ENCODE data around the gene CD300LG.

CD300LG gene

DNA sequence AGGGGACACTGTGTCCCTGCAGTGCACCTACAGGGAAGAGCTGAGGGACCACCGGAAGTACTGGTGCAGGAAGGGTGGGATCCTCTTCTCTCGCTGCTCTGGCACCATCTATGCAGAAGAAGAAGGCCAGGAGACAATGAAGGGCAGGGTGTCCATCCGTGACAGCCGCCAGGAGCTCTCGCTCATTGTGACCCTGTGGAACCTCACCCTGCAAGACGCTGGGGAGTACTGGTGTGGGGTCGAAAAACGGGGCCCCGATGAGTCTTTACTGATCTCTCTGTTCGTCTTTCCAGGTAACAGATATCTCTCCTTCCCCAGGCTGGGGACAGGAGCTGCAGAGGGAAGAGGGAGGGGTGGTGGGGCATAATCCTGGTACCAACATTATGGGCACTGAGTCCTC lies 1.6 kb downstream of the CD300LG start:
- TF ChIP-seq CTCF (IDR thresholded peaks at IDR 0.05; ENCODE audit: low read depth, low read length), result no peak
- no peak overlapping the region for H3K4me3 ChIP-seq (ENCODE audit: low read depth, low read length)
- DNase-seq (ENCODE audit: low read depth, low spot score), result no peak
- in situ Hi-C loops (cut with HindIII; ENCODE audit: low sequenced_read_pairs), result no loop called here

- no peak for TF ChIP-seq CTCF (IDR thresholded peaks at IDR 0.05; ENCODE audit: low read depth, low read length)
- in situ Hi-C loops (cut with HindIII; ENCODE audit: low sequenced_read_pairs), result no loop called here
- H3K4me3 ChIP-seq (ENCODE audit: low read depth, low read length), result no peak overlapping the region
- DNase-seq (ENCODE audit: low read depth, low spot score), result no peak
These were observed 2.1 kb downstream of the CD300LG start for GRCh38 chr17:43849116-43849515.

DNA sequence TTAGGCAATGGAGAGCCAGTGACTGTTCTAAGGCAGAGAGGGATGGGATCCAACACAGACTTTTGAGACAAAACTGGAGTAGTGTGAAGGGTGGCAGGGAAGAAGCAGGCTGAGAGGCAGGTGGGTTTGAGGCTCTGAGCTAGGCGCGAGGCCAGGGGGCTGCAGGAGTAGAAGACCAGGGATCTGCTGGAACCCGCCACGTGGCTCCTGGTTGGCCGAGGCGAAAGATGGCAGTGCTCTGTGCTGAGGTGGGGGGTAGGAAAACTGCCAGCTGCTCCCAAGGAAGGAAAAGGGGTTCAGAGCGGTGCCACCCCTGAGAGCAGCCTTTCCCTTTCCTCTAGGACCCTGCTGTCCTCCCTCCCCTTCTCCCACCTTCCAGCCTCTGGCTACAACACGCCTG lies 5.6 kb downstream of the CD300LG start:
- in situ Hi-C loops (cut with HindIII; ENCODE audit: low sequenced_read_pairs), result no loop called here
- no peak overlapping the region for H3K4me3 ChIP-seq (ENCODE audit: low read depth, low read length)
- TF ChIP-seq CTCF (IDR thresholded peaks at IDR 0.05; ENCODE audit: low read depth, low read length), result no peak
- DNase-seq (ENCODE audit: low read depth, low spot score), result no peak

- in situ Hi-C loops (cut with HindIII; ENCODE audit: low sequenced_read_pairs), result no loop called here
These were observed 6.6 kb downstream of the CD300LG start for GRCh38 chr17:43853546-43853945.

GRCh38 chr17:43854498-43854897 lies 7.5 kb downstream of the CD300LG start:
- in situ Hi-C loops (cut with HindIII; ENCODE audit: low sequenced_read_pairs), result no loop called here
- DNase-seq (ENCODE audit: low read depth, low spot score), result no peak
- H3K4me3 ChIP-seq (ENCODE audit: low read depth, low read length), result no peak overlapping the region
- TF ChIP-seq CTCF (IDR thresholded peaks at IDR 0.05; ENCODE audit: low read depth, low read length), result no peak

More at GRCh38 chr17:43853546-43853945, 6.6 kb downstream of the CD300LG start:
- DNase-seq (ENCODE audit: low read depth, low spot score), result no peak
- no peak for TF ChIP-seq CTCF (IDR thresholded peaks at IDR 0.05; ENCODE audit: low read depth, low read length)
- H3K4me3 ChIP-seq (ENCODE audit: low read depth, low read length), result no peak overlapping the region

DNA sequence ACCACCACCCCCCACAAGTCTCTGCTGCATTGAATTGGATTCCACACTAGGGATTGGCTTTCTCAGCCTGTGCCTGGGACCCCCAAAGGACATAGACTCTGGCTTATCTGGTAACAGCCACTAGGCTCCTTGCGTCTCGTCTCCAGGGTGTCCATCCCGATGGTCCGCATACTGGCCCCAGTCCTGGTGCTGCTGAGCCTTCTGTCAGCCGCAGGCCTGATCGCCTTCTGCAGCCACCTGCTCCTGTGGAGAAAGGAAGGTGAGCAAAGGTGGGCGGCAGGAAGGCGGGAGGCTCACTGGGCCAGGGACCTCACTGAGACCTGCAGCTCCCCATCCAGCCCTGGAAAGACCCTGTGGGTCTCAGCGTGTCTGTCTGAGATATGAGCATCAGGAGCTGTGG lies 8.1 kb downstream of the CD300LG start:
- H3K4me3 ChIP-seq (ENCODE audit: low read depth, low read length), result no peak overlapping the region
- DNase-seq (ENCODE audit: low read depth, low spot score), result no peak
- in situ Hi-C loops (cut with HindIII; ENCODE audit: low sequenced_read_pairs), result no loop called here
- no peak for TF ChIP-seq CTCF (IDR thresholded peaks at IDR 0.05; ENCODE audit: low read depth, low read length)

DNA sequence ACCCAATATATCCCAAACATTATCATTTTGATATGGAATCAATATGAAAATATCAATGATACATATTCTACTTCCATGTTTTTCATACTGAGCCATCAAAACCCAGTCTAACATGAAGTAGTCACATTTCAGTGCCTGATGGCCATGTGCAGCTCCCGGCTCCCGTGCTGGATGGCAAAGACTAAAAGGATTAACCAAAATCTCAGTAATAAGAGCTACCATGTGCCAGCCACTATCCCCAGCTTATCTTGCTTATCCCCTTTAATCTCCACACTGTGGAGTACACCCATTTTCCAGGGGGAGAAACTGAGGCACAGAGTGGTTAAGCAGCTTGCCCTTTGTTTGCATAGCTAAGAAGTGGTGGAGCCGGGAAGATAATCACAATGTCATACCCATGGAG lies 9.2 kb downstream of the CD300LG start:
- no peak for DNase-seq (ENCODE audit: low read depth, low spot score)
- in situ Hi-C loops (cut with HindIII; ENCODE audit: low sequenced_read_pairs), result no loop called here
- no peak for TF ChIP-seq CTCF (IDR thresholded peaks at IDR 0.05; ENCODE audit: low read depth, low read length)
- H3K4me3 ChIP-seq (ENCODE audit: low read depth, low read length), result no peak overlapping the region
